Tibial artery (tissue), 4 donors: Measurements from ENCODE around the gene NAPB.

ENCODE experiments used
- DNase-seq, 2 donors: peaks; one replicate each; pipeline ENCODE4 v3.0.0-alpha.2; 2019
- H3K27ac ChIP-seq, 2 donors: fragments of 200-600 bp; sonication (generic) in 1 of 2; 1 replicate in 1 of 2; 2 replicates in 1 of 2; pipeline ENCODE4 v1.5.1; 2018 to 2019; ENCODE audit warnings: mild to moderate bottlenecking in 1 of 2
- H3K27me3 ChIP-seq, 2 donors: fragments of 200-600 bp; sonication (generic) in 1 of 2; one replicate each; pipeline versions ENCODE4 v1.5.1 to v1.6.0; 2016 to 2019
- H3K36me3 ChIP-seq, 3 donors: fragments of 200-600 bp; sonication (generic) in 2 of 3; one replicate each; pipeline ENCODE4 v1.5.1; 2016 to 2019; ENCODE audit warnings: mild to moderate bottlenecking in 2 of 3
- H3K4me1 ChIP-seq, 4 donors: fragments of 200-600 bp; sonication (generic) in 2 of 4; 1 replicate in 3 of 4; 2 replicates in 1 of 4; pipeline ENCODE4 v1.5.1; 2016 to 2019
- H3K4me3 ChIP-seq, 2 donors: fragments of 200-600 bp; sonication (generic) in 1 of 2; 1 replicate in 1 of 2; 2 replicates in 1 of 2; pipeline ENCODE4 v1.5.1; 2018 to 2019; ENCODE audit warnings: mild to moderate bottlenecking in 2 of 2
- H3K9me3 ChIP-seq, 3 donors: fragments of 200-600 bp; sonication (generic) in 1 of 3; one replicate each; pipeline ENCODE4 v1.5.1; 2016 to 2019
- CTCF ChIP-seq, 2 experiments: fragments of 200-600 bp in 1 of 2; fragments of 450-650 bp in 1 of 2; IDR thresholded peaks; one replicate each; pipeline ENCODE4 v1.5.1; 2017 to 2019; ENCODE audit warnings: antibody characterized with exemption in 2 of 2, mild to moderate bottlenecking in 1 of 2, moderate library complexity in 1 of 2
- intact Hi-C: fragments of 100-400 bp; cut with DNase I; formaldehyde crosslinking; loops from one replicate; pipeline ENCODE4 v1.15.0; 2023; ENCODE audit warnings: low total_unique reads

NAPB gene

GRCh38 chr20:23445596-23446217 is 24.4 kb upstream of the NAPB start:
- no peak overlapping the region for H3K4me3 ChIP-seq
- H3K9me3 ChIP-seq: no peaks in the 10 kb centered on the region
- no peak for DNase-seq
- no peaks in the 10 kb centered on the region for H3K36me3 ChIP-seq
- H3K4me1 ChIP-seq: no peaks in the 10 kb centered on the region
- no peak for TF ChIP-seq CTCF (IDR thresholded peaks at IDR 0.05)
- H3K27ac ChIP-seq: no peak overlapping the region
- peaks cover 0 to 2% of the 10 kb centered on the region in 2 donors for H3K27me3 ChIP-seq
- intact Hi-C loops: loop anchor here (10.0 kb wide), 1 partner anchor 159 kb away; the partner anchor contains the start of gene CST9

- intact Hi-C loops: loop anchor here (10.0 kb wide), 1 partner anchor 160 kb away; the partner anchor contains the start of gene CST9
Observed at GRCh38 chr20:23444859-23445258, 23.6 kb upstream of the NAPB start.

GRCh38 chr20:23442436-23442835 is 21.1 kb upstream of the NAPB start:
- no peaks in the 10 kb centered on the region for H3K9me3 ChIP-seq

More at GRCh38 chr20:23444859-23445258, 23.6 kb upstream of the NAPB start:
- DNase-seq: no peak
- no peak overlapping the region for H3K4me3 ChIP-seq
- no peak for TF ChIP-seq CTCF (IDR thresholded peaks at IDR 0.05)
- H3K27me3 ChIP-seq: peaks cover 0 to 2% of the 10 kb centered on the region in 2 donors
- no peaks in the 10 kb centered on the region for H3K9me3 ChIP-seq
- no peaks in the 10 kb centered on the region for H3K4me1 ChIP-seq
- no peaks in the 10 kb centered on the region for H3K36me3 ChIP-seq
- no peak overlapping the region for H3K27ac ChIP-seq

GRCh38 chr20:23441850-23442313 is 20.6 kb upstream of the NAPB start:
- no peaks in the 10 kb centered on the region for H3K36me3 ChIP-seq
- peak; percentile 72 to 74 for DNase-seq
- intact Hi-C loops: loop anchor here (10.0 kb wide), 1 partner anchor 163 kb away; the partner anchor contains the start of gene CST9
- peak; percentile 67 to 85 for TF ChIP-seq CTCF (IDR thresholded peaks at IDR 0.05)
- H3K9me3 ChIP-seq: no peaks in the 10 kb centered on the region
- peaks cover 0 to 2% of the 10 kb centered on the region in 2 donors for H3K27me3 ChIP-seq
- no peaks in the 10 kb centered on the region for H3K4me1 ChIP-seq
- no peak overlapping the region for H3K4me3 ChIP-seq
- no peak overlapping the region for H3K27ac ChIP-seq

More at GRCh38 chr20:23442436-23442835, 21.1 kb upstream of the NAPB start:
- DNase-seq: no peak
- peaks cover 0 to 2% of the 10 kb centered on the region in 2 donors for H3K27me3 ChIP-seq
- intact Hi-C loops: loop anchor here (10.0 kb wide), 1 partner anchor 162 kb away; the partner anchor contains the start of gene CST9
- no peaks in the 10 kb centered on the region for H3K36me3 ChIP-seq
- TF ChIP-seq CTCF (IDR thresholded peaks at IDR 0.05): no peak
- H3K4me3 ChIP-seq: no peak overlapping the region
- H3K4me1 ChIP-seq: no peaks in the 10 kb centered on the region
- H3K27ac ChIP-seq: no peak overlapping the region

GRCh38 chr20:23440004-23440403 is 18.7 kb upstream of the NAPB start:
- no peak for TF ChIP-seq CTCF (IDR thresholded peaks at IDR 0.05)
- Histone ChIP-seq H3K9me3 (no peaks in the 10 kb centered on the region), H3K4me3 (no peak overlapping the region), H3K27me3 (peaks cover 0 to 2% of the 10 kb centered on the region in 2 donors), H3K36me3 (no peaks in the 10 kb centered on the region), H3K4me1 (peaks cover 0 to 4% (median 2%) of the 10 kb centered on the region in 4 donors), H3K27ac (no peak overlapping the region)
- no peak for DNase-seq
- intact Hi-C loops: loop anchor here (10.0 kb wide), 1 partner anchor 165 kb away; the partner anchor contains the start of gene CST9
